ENCODE measurements around the gene TNIK.

Gene TNIK

GRCh38 chr3:171181907-171182690, 278.1 kb downstream of the TNIK start:
- no peak for DNase-seq

GRCh38 chr3:171178714-171179113, 281.5 kb downstream of the TNIK start:
- DNase-seq, result no peak

GRCh38 chr3:171177553-171177952, 282.7 kb downstream of the TNIK start:
- no peak for DNase-seq

GRCh38 chr3:171177056-171177455, 283.1 kb downstream of the TNIK start:
- DNase-seq, result no peak

- DNase-seq, result no peak
These were observed 283.8 kb downstream of the TNIK start for GRCh38 chr3:171176244-171176933.

GRCh38 chr3:171175741-171176234, 284.4 kb downstream of the TNIK start:
- no peak for DNase-seq

- peak; percentile 60 for DNase-seq
These were observed 286.5 kb downstream of the TNIK start for GRCh38 chr3:171173736-171174135.

- no peak for DNase-seq
These were observed 288.1 kb downstream of the TNIK start for GRCh38 chr3:171172070-171172469.

GRCh38 chr3:171169866-171170265, 290.3 kb downstream of the TNIK start:
- no peak for DNase-seq

- DNase-seq, result no peak
These were observed 290.8 kb downstream of the TNIK start for GRCh38 chr3:171169443-171169842.

- DNase-seq, result no peak
These were observed 291.7 kb downstream of the TNIK start for GRCh38 chr3:171168551-171168950.

GRCh38 chr3:171168086-171168485, 292.1 kb downstream of the TNIK start:
- no peak for DNase-seq

GRCh38 chr3:171165983-171166382, 294.2 kb downstream of the TNIK start:
- DNase-seq, result no peak

GRCh38 chr3:171165499-171165921, 294.7 kb downstream of the TNIK start:
- no peak for DNase-seq

GRCh38 chr3:171164067-171164465, 296.1 kb downstream of the TNIK start:
- DNase-seq, result no peak

GRCh38 chr3:171163101-171164066, 296.8 kb downstream of the TNIK start:
- no peak for DNase-seq

GRCh38 chr3:171160325-171160724, 299.9 kb downstream of the TNIK start:
- no peak for DNase-seq

GRCh38 chr3:171159822-171160157, 300.4 kb downstream of the TNIK start:
- DNase-seq, result no peak

- DNase-seq, result no peak
These were observed 301.0 kb downstream of the TNIK start for GRCh38 chr3:171159024-171159821.

GRCh38 chr3:171157980-171158379, 302.2 kb downstream of the TNIK start:
- DNase-seq, result no peak

GRCh38 chr3:171157286-171157685, 302.9 kb downstream of the TNIK start:
- no peak for DNase-seq

- DNase-seq, result peak; percentile 87
These were observed 303.7 kb downstream of the TNIK start for GRCh38 chr3:171156401-171157010.
